Endothelial cell (in vitro differentiated cells): ENCODE results near the gene CPTP. TPM values are rescaled to one million over a fixed set of nuclear protein-coding genes. Genes with fewer than 3 reads are reported as not detected.

Source experiments
- DNase-seq: peaks from one replicate; pipeline ENCODE4 v3.0.0; 2021; ENCODE audit warnings: low spot score
- H3K27ac Mint-ChIP-seq: one replicate; pipeline ENCODE4 v1.8.0; 2021; ENCODE audit warnings: mixed read lengths, inconsistent platforms; ENCODE audit not compliant: unreplicated experiment
- H3K27me3 Mint-ChIP-seq: one replicate; pipeline ENCODE4 v1.8.0; 2021; ENCODE audit warnings: mild to moderate bottlenecking, moderate library complexity, mixed read lengths, inconsistent platforms; ENCODE audit not compliant: unreplicated experiment
- H3K36me3 Mint-ChIP-seq: one replicate; pipeline ENCODE4 v1.8.0; 2021; ENCODE audit warnings: mild to moderate bottlenecking, low read depth, mixed read lengths, inconsistent platforms; ENCODE audit not compliant: unreplicated experiment
- H3K4me1 Mint-ChIP-seq: one replicate; pipeline ENCODE4 v1.8.0; 2021; ENCODE audit warnings: mild to moderate bottlenecking, mixed read lengths, inconsistent platforms; ENCODE audit not compliant: unreplicated experiment
- H3K4me3 Mint-ChIP-seq: one replicate; pipeline ENCODE4 v1.8.0; 2021; ENCODE audit warnings: mild to moderate bottlenecking, mixed read lengths, inconsistent platforms; ENCODE audit not compliant: unreplicated experiment
- H3K9me3 Mint-ChIP-seq: one replicate; pipeline ENCODE4 v1.8.0; 2021; ENCODE audit warnings: mixed read lengths, inconsistent platforms; ENCODE audit not compliant: unreplicated experiment
- total RNA-seq: library from RNA; stranded (reverse); fragmentation: NEBNext Ultra II Directional; extraction: Animal tissue kit (Norgen Biotek cat#: 25700); gene quantifications from one replicate; pipeline ENCODE4 v1.2.1, GENCODE V29; 2021; ENCODE audit not compliant: unreplicated experiment
- TF ChIP-seq, protein P1 (sequence below): fragments of 200-600 bp; sonication (generic); IDR thresholded peaks from one replicate; pipeline ENCODE4 v1.5.0; 2021; ENCODE audit warnings: antibody characterized with exemption; ENCODE audit not compliant: unreplicated experiment

CPTP gene
- total RNA-seq, 1 donor from 2014 or later = 26.0 TPM

DNA sequence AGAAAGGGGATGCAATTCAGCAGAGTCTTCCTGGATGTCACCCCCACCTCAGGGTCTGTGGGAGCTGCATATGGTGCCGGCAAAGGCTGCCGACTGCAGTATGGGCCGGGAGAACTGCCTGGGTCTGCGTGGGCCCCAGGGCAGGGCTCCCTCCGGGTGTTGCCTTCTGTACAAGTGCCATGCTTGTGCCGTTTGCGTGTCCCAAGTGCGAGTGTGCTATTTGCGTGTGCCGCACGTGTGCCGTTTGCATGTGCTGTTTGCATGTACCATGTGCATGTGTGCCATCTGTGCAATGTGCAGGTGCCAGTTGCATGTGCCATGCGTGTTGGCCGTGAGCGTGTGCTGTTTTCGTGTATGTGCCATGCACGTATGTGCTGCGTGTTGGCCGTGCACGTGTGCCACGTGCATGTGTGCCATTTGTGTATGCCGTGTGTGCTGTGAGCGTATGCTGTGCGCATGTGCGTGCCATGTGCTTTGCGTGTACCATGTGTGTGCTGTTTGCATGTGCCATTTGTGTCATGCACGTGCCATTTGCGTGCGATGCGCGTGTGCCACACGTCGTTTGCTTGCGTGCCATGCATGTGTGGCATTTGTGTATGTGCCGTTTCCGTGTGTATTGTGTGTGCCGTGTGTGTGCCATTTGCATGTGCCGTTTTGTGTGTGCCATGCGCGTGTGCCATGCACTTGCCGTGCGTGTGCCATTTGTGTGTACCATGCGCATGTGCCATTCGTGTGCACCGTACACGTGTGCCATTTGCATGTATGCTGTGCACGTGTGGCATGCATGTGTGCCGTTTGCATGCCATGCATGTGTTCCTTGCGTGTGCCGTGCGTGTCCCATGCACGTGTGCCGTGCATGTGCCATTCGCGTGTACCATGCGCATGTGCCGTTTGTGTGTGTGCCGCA, 5.0 kb downstream of the CPTP start:
- Mint-ChIP-seq H3K4me1 (peaks cover 7% of the 10 kb centered on the region), H3K27ac (no peak overlapping the region), H3K9me3 (no peaks in the 10 kb centered on the region), H3K36me3 (peaks cover 8% of the 10 kb centered on the region), H3K4me3 (peak overlapping the region; percentile 79), H3K27me3 (peaks cover 18% of the 10 kb centered on the region)
- TF ChIP-seq, protein P1, sequence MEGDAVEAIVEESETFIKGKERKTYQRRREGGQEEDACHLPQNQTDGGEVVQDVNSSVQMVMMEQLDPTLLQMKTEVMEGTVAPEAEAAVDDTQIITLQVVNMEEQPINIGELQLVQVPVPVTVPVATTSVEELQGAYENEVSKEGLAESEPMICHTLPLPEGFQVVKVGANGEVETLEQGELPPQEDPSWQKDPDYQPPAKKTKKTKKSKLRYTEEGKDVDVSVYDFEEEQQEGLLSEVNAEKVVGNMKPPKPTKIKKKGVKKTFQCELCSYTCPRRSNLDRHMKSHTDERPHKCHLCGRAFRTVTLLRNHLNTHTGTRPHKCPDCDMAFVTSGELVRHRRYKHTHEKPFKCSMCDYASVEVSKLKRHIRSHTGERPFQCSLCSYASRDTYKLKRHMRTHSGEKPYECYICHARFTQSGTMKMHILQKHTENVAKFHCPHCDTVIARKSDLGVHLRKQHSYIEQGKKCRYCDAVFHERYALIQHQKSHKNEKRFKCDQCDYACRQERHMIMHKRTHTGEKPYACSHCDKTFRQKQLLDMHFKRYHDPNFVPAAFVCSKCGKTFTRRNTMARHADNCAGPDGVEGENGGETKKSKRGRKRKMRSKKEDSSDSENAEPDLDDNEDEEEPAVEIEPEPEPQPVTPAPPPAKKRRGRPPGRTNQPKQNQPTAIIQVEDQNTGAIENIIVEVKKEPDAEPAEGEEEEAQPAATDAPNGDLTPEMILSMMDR = no peak
- no peak for DNase-seq

- Mint-ChIP-seq H3K4me1 (peaks cover 7% of the 10 kb centered on the region), H3K9me3 (no peaks in the 10 kb centered on the region), H3K36me3 (peaks cover 8% of the 10 kb centered on the region), H3K27me3 (peaks cover 18% of the 10 kb centered on the region), H3K27ac (no peak overlapping the region), H3K4me3 (no peak overlapping the region)
- TF ChIP-seq, protein P1 = no peak
- DNase-seq = no peak
Measured at GRCh38 chr1:1330366-1331067, 5.9 kb downstream of the CPTP start.

DNA sequence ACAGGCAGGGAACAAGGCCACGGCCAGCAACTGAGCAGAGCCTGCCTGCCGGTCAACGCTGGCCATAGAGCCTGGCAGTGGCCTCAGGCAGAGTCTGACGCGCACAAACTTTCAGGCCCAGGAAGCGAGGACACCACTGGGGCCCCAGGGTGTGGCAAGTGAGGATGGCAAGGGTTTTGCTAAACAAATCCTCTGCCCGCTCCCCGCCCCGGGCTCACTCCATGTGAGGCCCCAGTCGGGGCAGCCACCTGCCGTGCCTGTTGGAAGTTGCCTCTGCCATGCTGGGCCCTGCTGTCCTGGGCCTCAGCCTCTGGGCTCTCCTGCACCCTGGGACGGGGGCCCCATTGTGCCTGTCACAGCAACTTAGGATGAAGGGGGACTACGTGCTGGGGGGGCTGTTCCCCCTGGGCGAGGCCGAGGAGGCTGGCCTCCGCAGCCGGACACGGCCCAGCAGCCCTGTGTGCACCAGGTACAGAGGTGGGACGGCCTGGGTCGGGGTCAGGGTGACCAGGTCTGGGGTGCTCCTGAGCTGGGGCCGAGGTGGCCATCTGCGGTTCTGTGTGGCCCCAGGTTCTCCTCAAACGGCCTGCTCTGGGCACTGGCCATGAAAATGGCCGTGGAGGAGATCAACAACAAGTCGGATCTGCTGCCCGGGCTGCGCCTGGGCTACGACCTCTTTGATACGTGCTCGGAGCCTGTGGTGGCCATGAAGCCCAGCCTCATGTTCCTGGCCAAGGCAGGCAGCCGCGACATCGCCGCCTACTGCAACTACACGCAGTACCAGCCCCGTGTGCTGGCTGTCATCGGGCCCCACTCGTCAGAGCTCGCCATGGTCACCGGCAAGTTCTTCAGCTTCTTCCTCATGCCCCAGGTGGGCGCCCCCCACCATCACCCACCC, 6.7 kb downstream of the CPTP start, which contains the start of gene TAS1R3:
Gene TAS1R3, plus strand, starts transcription at position 213 of the 898 bp plus-strand sequence. Its CDS starts 66 bp downstream, at position 279.
- Mint-ChIP-seq H3K27me3 (peaks cover 14% of the 10 kb centered on the region), H3K4me1 (peaks cover 1% of the 10 kb centered on the region), H3K36me3 (peaks cover 8% of the 10 kb centered on the region), H3K4me3 (peak within 1 kb of the TSS; percentile 79), H3K9me3 (no peaks in the 10 kb centered on the region), H3K27ac (no peak within 1 kb of the TSS)
- TF ChIP-seq, protein P1 = no peak
- no peak for DNase-seq

DNA sequence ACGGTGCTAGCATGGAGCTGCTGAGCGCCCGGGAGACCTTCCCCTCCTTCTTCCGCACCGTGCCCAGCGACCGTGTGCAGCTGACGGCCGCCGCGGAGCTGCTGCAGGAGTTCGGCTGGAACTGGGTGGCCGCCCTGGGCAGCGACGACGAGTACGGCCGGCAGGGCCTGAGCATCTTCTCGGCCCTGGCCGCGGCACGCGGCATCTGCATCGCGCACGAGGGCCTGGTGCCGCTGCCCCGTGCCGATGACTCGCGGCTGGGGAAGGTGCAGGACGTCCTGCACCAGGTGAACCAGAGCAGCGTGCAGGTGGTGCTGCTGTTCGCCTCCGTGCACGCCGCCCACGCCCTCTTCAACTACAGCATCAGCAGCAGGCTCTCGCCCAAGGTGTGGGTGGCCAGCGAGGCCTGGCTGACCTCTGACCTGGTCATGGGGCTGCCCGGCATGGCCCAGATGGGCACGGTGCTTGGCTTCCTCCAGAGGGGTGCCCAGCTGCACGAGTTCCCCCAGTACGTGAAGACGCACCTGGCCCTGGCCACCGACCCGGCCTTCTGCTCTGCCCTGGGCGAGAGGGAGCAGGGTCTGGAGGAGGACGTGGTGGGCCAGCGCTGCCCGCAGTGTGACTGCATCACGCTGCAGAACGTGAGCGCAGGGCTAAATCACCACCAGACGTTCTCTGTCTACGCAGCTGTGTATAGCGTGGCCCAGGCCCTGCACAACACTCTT, 7.6 kb downstream of the CPTP start:
- TF ChIP-seq, protein P1 = no peak
- no peak overlapping the region for H3K4me3 Mint-ChIP-seq
- H3K36me3 Mint-ChIP-seq = peaks cover 8% of the 10 kb centered on the region
- H3K9me3 Mint-ChIP-seq = no peaks in the 10 kb centered on the region
- peaks cover 14% of the 10 kb centered on the region for H3K27me3 Mint-ChIP-seq
- no peak overlapping the region for H3K27ac Mint-ChIP-seq
- no peak for DNase-seq
- H3K4me1 Mint-ChIP-seq = no peaks in the 10 kb centered on the region
